ENCODE results near the gene FARSA.
"Not testable (repeated sequence)": the region's sequence is repeated elsewhere in the genome, so short reads cannot be mapped to it uniquely, and the experiment has no call there.

Gene FARSA

DNA sequence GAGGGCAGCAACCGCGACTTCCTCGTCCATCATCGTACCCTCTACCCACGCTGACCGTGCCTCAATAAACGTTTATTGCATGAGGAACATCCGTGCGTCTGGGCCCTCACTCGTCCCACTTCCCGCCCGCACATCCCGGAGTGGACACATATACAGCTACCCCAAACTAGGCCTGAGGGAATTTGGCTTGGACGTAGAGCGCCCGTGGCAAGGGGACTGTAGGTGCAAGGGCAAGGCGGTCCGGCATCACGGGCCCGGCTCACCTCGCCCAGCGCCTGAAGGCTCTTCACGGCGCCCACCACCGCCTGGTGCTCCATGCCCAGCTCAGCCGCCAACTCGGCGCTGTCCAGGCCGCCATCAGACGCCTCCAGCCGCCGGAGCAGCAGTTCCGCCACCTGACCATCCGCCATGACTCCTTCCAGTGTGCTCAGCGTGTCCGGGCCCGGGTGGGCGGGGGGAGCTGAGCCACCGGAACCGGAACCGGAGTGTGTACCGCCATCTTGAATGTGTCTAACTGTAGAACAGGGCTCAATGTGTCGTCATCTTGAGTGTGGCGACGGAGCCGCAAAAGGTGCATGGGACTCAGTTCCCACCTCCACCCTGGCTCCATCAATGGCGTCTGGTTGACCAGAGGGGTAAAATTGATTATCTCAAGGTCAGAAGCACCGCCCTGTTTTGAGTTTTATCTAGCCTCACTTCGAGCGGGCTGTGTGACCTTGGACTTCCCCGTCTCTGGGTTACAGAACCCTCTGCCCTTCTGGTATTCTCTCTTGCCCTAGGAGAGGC, at the start of gene FARSA:
TSS of gene FARSA (minus strand) at position 425 of the 786 bp plus-strand sequence. CDS start at position 410, 15 bp downstream.
- peak; percentile 84 to 87 for DNase-seq (ENCODE audit: low read depth in 2 of 2)

GRCh38 chr19:12983091-12983490, 49.6 kb upstream of the FARSA start:
- no peak for DNase-seq (ENCODE audit: low read depth in 2 of 2)

DNA sequence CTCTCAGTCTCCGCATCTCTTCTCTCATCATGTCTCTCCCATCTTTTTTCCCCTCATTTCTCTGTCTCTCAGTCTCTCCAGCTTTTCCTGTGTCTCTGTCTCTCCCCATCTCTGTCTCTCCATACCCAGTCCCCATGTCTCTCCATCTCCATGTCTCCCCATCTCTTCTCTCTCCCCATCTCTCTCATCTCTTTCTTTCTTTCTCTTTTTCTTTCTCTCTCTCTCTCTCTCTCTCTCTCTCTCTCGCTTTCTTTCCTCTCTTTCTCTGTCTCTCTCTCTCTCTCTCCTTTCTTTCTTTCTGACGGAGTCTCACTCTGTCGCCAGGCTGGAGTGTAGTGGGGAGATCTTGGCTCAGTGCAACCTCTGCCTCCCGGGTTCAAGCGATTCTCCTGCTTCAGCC, 49.1 kb upstream of the FARSA start:
- no peak for DNase-seq (ENCODE audit: low read depth in 2 of 2)

- no peak for DNase-seq (ENCODE audit: low read depth in 2 of 2)
Measured at GRCh38 chr19:12979974-12980373, 46.5 kb upstream of the FARSA start.

GRCh38 chr19:12976109-12976508, 42.6 kb upstream of the FARSA start:
- not testable (repeated sequence) for DNase-seq (ENCODE audit: low read depth in 2 of 2)

DNA sequence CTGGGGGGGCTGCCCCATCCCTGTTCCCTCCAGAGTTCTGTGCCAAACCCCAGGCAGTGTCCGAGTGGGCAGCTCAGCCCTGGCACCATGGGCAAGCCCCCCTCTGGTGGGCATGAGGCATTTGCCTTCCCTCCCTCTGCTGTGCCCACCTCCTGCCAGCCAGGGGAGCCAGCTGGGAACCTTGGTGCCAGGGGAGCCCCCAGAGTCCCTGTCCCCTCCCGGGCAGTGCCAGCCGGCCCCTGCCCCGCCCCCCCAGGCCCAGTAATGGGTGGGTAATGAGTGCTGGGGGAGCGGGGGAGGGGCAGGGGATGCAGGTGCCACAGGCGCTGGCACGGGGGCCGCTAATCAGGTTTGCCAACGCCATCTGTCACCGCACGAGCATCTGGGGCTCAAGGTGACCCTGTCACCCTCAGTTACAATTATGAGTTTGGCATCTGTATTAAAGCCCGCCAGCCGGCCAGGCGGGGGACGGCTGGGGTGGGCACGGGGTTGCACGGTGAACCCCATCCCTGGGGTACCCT, 41.8 kb upstream of the FARSA start:
- DNase-seq (ENCODE audit: low read depth in 2 of 2) = no peak

DNA sequence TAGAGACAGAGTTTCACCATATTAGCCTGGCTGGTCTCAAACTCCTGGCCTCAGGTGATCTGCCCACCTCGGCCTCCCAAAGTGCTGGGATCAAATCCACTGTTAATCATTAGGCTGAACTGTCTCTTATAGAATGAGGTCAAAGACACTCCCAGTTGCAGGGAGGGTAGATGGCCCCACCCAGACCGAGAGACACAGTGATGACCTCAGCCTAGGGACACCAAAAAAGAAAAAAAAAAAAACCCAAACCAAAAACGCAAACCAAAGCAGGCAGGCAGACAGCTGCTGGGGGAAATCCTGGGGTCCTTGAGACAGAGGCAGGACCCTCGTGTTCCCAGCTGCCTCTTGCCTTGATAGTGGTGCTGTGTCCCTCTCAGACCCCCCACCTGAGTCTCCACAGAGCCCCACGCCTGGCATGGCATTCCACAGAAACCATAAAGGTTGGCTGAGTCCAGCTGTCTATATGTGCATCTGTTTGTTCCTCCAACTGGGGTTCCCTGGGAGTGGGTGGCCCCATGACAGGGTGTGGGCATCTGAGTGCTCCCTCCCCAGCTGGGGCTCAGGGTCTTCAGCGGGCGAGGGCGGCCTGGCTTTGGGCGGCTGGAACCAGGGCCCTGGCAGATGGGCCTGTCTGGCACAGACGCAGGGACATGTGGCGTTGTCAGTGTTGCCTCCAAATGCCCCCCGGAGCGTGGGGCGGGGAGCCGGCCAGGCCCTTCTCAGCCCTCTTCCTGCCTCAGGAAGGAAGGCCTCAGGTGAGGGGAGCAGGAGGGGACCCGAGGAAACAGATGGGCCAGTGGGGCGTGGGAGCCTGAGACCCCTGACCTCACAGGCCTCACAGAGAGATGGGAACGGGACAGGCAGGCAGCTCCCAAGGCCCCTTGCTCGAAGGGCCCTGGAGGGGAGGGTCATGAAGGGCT, 41.0 kb upstream of the FARSA start:
- DNase-seq (ENCODE audit: low read depth in 2 of 2) = no peak

DNA sequence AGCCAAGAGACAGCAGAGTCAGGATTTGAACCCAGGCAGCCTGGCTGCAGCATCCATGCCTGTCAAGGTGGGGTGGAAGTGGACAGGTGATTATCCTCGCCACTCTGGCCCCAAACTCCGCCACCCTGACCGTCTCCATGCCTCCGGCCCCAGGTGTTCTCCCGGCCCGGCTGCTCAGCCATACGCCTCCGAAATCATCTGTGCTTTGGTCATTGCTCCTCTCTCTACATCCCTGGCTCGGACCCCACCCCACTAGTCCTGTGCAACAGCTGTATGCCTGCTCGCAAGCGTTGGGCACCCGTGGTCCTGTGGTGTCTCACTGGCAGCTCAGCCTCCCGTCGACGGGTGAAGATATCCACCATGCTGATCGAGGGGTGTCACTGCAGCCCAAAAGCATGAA, 39.7 kb upstream of the FARSA start:
- no peak for DNase-seq (ENCODE audit: low read depth in 2 of 2)

- no peak for DNase-seq (ENCODE audit: low read depth in 2 of 2)
Measured at GRCh38 chr19:12970070-12970820, 36.7 kb upstream of the FARSA start.

- no peak for DNase-seq (ENCODE audit: low read depth in 2 of 2)
Measured at GRCh38 chr19:12969292-12969988, 35.9 kb upstream of the FARSA start, which contains the start of gene DAND5. Gene DAND5 (plus strand): TSS chr19:12969576. CDS start chr19:12969661, 85 bp downstream.

GRCh38 chr19:12967907-12968306, 34.4 kb upstream of the FARSA start:
- no peak for DNase-seq (ENCODE audit: low read depth in 2 of 2)

GRCh38 chr19:12965812-12966135, 32.3 kb upstream of the FARSA start:
- DNase-seq (ENCODE audit: low read depth in 2 of 2) = no peak

DNA sequence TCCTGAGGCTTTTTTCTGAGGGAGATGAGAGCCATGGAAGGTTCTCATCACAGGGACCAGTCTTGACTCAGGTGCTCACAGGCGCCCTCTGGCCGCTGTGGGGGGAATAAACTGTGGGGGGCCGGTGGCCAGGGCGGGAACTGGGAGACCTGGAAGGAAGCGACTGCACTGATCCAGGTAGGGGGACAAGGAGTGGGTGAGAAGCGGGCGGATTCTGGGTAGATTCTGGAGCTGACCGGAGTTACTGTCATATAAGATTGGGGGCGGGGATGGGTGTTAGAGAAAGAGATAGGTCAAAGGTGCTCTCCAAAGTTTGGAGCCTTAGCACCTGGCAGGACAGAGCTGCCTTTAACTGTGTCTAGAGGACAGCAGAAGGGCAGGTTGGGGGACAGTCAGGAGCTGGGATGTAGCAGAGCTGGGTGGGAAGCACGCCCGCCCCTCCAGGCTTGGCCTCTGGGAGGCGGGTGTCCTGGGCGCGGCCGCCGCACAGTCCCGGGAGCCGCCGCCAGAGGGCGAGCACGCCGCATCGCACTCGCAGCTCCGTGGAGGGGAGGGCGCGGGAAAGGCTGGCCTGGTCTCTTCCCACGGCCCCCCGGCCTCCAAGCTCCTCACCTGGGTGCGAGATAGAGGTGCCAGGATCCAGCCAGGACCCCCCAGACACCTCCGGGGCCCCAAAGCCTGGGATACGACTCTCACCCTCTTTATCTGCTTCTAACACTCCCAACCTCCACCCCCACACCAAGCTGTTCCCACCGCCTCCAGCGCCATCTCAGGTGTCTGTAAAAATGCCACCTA, 31.7 kb upstream of the FARSA start:
- peak; percentile 70 to 76 for DNase-seq (ENCODE audit: low read depth in 2 of 2)

GRCh38 chr19:12959481-12959880, 26.0 kb upstream of the FARSA start:
- no peak for DNase-seq (ENCODE audit: low read depth in 2 of 2)

GRCh38 chr19:12957389-12957952, 24.0 kb upstream of the FARSA start:
- not testable (repeated sequence) for DNase-seq (ENCODE audit: low read depth in 2 of 2)

- peak; percentile 83 for DNase-seq (ENCODE audit: low read depth in 2 of 2)
Measured at GRCh38 chr19:12956446-12957388, 23.2 kb upstream of the FARSA start, which contains the start of gene GADD45GIP1. Gene GADD45GIP1 (minus strand): TSS chr19:12957223. CDS start chr19:12957212, 11 bp downstream.

DNA sequence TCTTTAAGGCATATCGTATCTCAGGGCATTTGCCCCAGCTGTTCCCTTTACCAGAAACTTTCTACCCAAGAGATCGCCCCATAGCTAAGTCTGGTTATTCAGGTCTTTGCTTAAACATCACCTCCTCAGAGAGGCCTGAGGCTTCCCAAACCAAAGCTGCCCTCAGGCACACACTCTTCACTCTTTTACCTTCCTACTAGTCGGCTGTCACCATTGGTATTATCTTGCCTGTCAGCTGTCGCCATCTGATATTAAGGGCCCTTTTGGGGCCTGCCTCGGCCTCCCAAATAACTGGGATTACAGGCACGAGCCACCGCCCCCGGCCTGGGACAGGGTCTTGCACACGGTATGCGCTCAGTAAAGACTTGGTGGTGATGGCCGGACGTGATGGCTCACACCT, 22.5 kb upstream of the FARSA start:
- DNase-seq (ENCODE audit: low read depth in 2 of 2) = no peak

DNA sequence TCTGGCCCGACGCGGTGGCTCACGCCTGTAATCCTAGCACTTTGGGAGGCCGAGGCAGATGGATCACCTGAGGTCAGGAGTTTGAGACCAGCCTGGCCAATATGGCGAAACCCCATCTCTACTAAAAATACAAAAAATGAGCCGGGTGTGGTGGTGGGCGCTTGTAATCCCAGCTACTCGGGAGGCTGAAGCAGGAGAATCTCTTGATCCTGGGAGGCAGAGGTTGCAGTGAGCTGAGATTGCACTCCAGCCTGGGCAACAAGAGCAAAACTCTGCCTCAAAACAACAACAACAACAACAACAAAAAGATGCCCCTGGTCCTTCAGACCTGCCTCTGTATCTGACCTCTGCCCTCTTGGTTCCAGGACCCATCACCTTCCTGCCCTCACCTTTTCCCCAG, 22.1 kb upstream of the FARSA start:
- not testable (repeated sequence) for DNase-seq (ENCODE audit: low read depth in 2 of 2)

DNA sequence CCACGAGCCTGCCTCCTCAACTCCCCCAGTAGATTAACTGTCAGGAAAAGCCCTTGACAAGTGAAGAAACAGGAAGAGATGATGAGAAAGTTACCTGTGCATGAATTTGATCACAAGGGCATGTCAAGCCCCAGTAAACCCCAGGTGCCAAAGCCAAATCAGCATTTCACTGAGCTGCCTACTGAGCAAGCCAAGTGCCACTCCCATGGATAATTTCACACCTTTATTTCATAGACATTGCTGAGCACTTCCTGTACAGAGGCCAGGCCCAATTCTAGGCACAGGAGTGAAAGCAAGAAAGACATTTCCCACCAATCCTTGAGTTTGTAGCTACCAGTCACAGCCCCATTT, 21.1 kb upstream of the FARSA start:
- no peak for DNase-seq (ENCODE audit: low read depth in 2 of 2)
